ENCODE results near the gene ATXN7.

DNA sequence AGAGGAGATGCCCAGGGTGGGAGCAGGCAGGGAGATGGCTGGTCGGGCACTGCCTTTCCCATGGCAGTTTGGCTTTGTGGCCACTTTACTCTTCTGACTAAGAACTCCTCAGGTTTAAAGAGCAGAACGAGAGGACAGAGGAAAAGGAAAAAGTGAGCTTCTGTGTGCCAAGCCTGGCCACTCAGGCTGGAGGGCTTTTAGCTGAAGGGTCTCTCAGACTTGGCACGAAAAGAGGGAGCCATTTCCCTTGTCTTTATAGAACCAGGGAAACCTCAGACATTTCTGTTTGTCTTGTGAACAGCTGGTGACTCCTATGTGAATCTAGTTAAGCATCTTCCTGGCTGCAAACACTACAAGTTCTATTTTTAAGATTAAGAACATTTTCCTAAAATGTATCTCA, 182.9 kb downstream of the ATXN7 start:
- TF ChIP-seq, protein P1, sequence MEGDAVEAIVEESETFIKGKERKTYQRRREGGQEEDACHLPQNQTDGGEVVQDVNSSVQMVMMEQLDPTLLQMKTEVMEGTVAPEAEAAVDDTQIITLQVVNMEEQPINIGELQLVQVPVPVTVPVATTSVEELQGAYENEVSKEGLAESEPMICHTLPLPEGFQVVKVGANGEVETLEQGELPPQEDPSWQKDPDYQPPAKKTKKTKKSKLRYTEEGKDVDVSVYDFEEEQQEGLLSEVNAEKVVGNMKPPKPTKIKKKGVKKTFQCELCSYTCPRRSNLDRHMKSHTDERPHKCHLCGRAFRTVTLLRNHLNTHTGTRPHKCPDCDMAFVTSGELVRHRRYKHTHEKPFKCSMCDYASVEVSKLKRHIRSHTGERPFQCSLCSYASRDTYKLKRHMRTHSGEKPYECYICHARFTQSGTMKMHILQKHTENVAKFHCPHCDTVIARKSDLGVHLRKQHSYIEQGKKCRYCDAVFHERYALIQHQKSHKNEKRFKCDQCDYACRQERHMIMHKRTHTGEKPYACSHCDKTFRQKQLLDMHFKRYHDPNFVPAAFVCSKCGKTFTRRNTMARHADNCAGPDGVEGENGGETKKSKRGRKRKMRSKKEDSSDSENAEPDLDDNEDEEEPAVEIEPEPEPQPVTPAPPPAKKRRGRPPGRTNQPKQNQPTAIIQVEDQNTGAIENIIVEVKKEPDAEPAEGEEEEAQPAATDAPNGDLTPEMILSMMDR (IDR thresholded peaks at IDR 0.05) = no peak
- TF ChIP-seq POLR2AphosphoS5 (IDR thresholded peaks at IDR 0.05) = no peak
